ENCODE results near the gene SH2D2A.

SH2D2A gene

DNA sequence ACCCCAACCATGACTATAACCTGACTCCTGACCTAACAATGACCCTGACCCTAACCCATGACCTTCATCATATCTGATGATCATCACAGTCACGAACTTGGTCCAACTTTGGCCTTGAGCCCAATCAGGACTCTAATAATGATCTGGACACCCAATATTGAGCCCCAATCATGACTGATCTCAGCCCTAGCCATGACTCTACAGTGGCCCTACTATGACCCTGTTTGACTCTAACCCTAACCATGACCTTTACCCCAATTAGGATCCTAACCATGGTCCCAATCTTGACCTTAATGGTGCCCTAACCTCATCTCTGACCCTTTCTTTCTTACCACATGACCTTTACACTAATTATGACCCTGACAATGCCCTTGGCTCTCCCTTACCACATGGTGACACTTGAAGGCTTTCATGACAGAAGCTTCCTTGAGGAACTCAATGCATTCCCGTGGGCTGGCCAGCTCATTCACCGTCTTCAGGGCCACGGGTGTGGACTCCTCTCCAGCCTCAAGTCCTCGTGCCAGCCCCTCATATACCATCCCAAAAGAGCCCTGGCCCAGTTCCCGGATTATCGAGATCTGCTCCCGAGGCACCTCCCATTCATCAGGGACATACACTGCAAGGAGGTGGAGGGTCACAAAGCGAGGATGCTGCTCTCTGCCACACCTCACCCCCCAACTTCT is 26.1 kb upstream of the SH2D2A start:
- no peak for DNase-seq
- TF ChIP-seq POLR2A (IDR thresholded peaks at IDR 0.05; ENCODE audit: low read length) (no peak), GATA1 (IDR thresholded peaks at IDR 0.05; ENCODE audit: low read depth, low read length) (no peak)

GRCh38 chr1:156841295-156841855 is 24.7 kb upstream of the SH2D2A start:
- TF ChIP-seq POLR2A (IDR thresholded peaks at IDR 0.05; ENCODE audit: low read length): no peak
- no peak for TF ChIP-seq GATA1 (IDR thresholded peaks at IDR 0.05; ENCODE audit: low read depth, low read length)

GRCh38 chr1:156840898-156841279 is 24.2 kb upstream of the SH2D2A start:
- no peak for DNase-seq
- TF ChIP-seq GATA1 (IDR thresholded peaks at IDR 0.05; ENCODE audit: low read depth, low read length): no peak
- no peak for TF ChIP-seq POLR2A (IDR thresholded peaks at IDR 0.05; ENCODE audit: low read length)

More at GRCh38 chr1:156841295-156841855, 24.7 kb upstream of the SH2D2A start:
- no peak for DNase-seq

GRCh38 chr1:156840186-156840897 is 23.7 kb upstream of the SH2D2A start:
- TF ChIP-seq POLR2A (IDR thresholded peaks at IDR 0.05; ENCODE audit: low read length) (no peak), GATA1 (IDR thresholded peaks at IDR 0.05; ENCODE audit: low read depth, low read length) (no peak)
- no peak for DNase-seq

GRCh38 chr1:156839426-156840109 is 22.9 kb upstream of the SH2D2A start:
- TF ChIP-seq GATA1 (IDR thresholded peaks at IDR 0.05; ENCODE audit: low read depth, low read length) (no peak), POLR2A (IDR thresholded peaks at IDR 0.05; ENCODE audit: low read length) (no peak)
- DNase-seq: no peak

DNA sequence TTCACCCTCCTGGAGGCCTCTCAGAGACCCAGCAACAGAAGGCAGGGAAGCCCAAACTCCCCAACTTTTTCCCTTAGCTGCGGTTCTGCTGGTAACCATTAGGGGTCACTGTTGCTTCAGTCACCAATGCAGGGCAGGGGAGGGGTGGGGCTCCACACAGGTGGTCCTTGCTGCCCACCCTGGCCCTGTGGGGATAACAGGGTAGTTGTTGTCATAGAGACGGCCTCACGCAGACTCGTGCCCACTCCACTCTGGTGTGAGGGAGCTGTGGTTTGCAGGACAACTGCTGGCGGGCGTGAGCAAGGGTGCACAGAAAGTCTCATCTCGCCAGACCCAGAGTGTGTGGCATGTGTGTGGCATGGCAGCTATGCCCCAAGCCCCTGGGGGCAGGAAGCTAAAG is 22.3 kb upstream of the SH2D2A start:
- TF ChIP-seq POLR2A (IDR thresholded peaks at IDR 0.05; ENCODE audit: low read length) (no peak), GATA1 (IDR thresholded peaks at IDR 0.05; ENCODE audit: low read depth, low read length) (no peak)
- DNase-seq: peak; percentile 35 to 57

GRCh38 chr1:156836892-156837291 is 20.2 kb upstream of the SH2D2A start:
- TF ChIP-seq GATA1 (IDR thresholded peaks at IDR 0.05; ENCODE audit: low read depth, low read length) (no peak), POLR2A (IDR thresholded peaks at IDR 0.05; ENCODE audit: low read length) (no peak)
- DNase-seq: no peak

DNA sequence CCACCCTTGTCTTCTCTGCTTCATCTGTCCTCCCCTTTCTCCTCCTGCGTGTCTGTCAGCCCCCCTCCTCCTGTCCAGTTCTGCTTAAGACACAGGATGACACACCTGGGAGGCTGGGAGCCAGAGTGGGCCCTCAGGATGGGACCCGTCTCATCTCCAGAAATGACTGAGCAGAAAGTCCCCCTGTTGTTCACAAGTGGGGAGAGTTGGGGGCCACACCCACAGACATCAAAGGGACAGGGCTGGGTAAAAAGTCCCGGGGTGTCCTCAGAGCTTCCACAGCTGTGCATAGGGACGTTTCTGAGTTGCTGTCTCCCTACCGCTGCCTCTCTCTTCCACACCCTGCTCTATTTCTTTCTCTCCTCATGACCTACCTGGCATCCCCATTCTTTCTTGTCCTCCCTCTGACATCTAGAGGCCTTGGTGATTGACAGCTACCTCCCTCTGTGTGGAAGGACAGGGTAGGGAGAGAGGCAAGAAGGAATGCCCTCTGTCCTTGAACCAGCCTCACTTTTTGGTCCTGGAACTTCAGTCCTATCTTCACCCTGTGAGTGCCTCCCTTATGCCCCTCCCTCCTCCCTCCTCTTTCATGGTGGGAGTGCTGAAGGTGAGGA is 19.5 kb upstream of the SH2D2A start:
- DNase-seq: no peak

GRCh38 chr1:156834322-156834721 is 17.7 kb upstream of the SH2D2A start:
- TF ChIP-seq POLR2A (IDR thresholded peaks at IDR 0.05; ENCODE audit: low read length) (no peak), GATA1 (IDR thresholded peaks at IDR 0.05; ENCODE audit: low read depth, low read length) (no peak)
- no peak for DNase-seq

More for the DNA sequence above, 19.5 kb upstream of the SH2D2A start:
- TF ChIP-seq GATA1 (IDR thresholded peaks at IDR 0.05; ENCODE audit: low read depth, low read length): no peak
- TF ChIP-seq POLR2A (IDR thresholded peaks at IDR 0.05; ENCODE audit: low read length): no peak

DNA sequence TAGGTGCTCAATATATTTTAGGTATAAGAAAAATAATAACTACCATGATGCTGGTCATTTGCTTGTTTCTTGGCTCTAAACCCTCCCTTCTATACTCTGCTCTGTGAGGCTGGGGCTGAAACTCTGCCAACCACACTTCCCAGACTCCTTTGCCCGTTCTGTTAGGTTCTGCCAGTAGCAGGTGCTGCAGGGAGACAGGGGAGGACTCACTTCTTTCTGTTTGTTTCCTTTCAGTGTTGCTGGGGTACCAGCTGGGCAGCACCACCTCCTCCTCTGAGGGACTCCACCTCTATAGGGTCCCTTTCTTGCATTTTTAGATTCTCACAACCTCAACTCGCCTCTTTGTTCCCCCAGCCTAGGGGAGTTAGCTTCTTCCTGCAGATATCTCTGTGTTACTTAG is 17.0 kb upstream of the SH2D2A start:
- TF ChIP-seq GATA1 (IDR thresholded peaks at IDR 0.05; ENCODE audit: low read depth, low read length): no peak
- TF ChIP-seq POLR2A (IDR thresholded peaks at IDR 0.05; ENCODE audit: low read length): no peak
- no peak for DNase-seq

- TF ChIP-seq POLR2A (IDR thresholded peaks at IDR 0.05; ENCODE audit: low read length) (no peak), GATA1 (IDR thresholded peaks at IDR 0.05; ENCODE audit: low read depth, low read length) (no peak)
- DNase-seq: no peak
Observed at GRCh38 chr1:156832434-156832833, 15.8 kb upstream of the SH2D2A start.

DNA sequence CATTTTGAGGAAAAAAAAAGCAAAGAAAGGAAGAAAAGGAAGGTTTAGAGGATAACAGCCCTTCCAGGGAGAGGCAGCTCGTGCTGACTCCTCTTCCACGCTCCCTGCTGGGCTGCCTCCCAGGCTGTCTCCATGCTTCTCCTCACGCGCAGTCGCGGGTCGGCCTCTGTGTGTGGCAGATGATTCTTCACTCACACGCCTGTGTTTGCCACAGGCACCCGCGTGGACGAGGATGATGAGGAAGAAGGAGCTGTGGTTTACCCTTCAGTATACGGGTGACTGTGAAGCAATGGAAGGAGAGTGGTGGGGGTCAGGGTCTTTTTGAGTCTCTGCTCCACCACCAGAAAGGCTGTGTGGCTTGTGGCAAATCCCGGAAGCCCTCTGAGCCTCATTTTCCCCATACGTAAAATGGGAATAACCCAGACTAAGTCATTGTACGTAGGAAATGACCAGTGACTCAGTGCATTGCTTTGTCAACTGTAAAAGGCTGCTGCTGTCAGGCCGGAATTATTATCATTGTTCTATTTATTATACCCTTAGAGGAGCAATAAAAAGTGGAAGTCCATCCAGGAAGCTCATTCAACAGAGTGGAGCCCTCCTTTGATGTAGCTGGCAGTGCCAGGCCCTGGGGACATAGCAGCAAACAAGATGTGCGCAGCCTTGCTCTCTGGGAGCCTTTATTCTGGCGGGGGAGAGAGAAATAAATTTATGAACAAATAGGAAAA is 11.9 kb upstream of the SH2D2A start:
- DNase-seq: no peak
- no peak for TF ChIP-seq POLR2A (IDR thresholded peaks at IDR 0.05; ENCODE audit: low read length)
- TF ChIP-seq GATA1 (IDR thresholded peaks at IDR 0.05; ENCODE audit: low read depth, low read length): no peak

- no peak for DNase-seq
- no peak for TF ChIP-seq POLR2A (IDR thresholded peaks at IDR 0.05; ENCODE audit: low read length)
Observed at GRCh38 chr1:156826630-156827029, 10.0 kb upstream of the SH2D2A start.

All from erythroblast (primary cell).